Aorta (tissue), 5 donors: ENCODE measurements around the gene S100A6. TPM values are rescaled to one million over a fixed set of nuclear protein-coding genes. Genes with fewer than 3 reads are reported as not detected.

Experiments used
- ATAC-seq: fragments of 200-7000 bp; cut with Tn5 transposase; one replicate; pipeline ENCODE4 v1.9.1; 2022; ENCODE audit warnings: moderate library complexity; ENCODE audit not compliant: low FRiP score
- DNase-seq, 2 donors: peaks; one replicate each; pipeline ENCODE4 v3.0.0-alpha.2; 2020
- H3K27ac ChIP-seq, 2 donors: one replicate each; pipeline ENCODE4 v1.5.1; 2013; ENCODE audit warnings: low read length in 2 of 2, mild to moderate bottlenecking in 2 of 2, moderate library complexity in 2 of 2, control low read depth in 1 of 2, inconsistent platforms in 1 of 2, low read depth in 1 of 2
- H3K27me3 ChIP-seq, 2 donors: one replicate each; pipeline ENCODE4 v1.6.1; 2013; ENCODE audit warnings: control low read depth in 1 of 2, low read length in 1 of 2, mild to moderate bottlenecking in 1 of 2, moderate library complexity in 1 of 2; ENCODE audit not compliant: insufficient read depth in 2 of 2, control insufficient read depth in 1 of 2
- H3K36me3 ChIP-seq, 2 donors: one replicate each; pipeline ENCODE4 v1.6.1; 2013; ENCODE audit warnings: control low read depth in 1 of 2, low read length in 1 of 2, mild to moderate bottlenecking in 1 of 2; ENCODE audit not compliant: insufficient read depth in 2 of 2, control insufficient read depth in 1 of 2
- H3K4me1 ChIP-seq, 2 donors: one replicate each; pipeline ENCODE4 v1.6.1; 2013; ENCODE audit warnings: low read length in 2 of 2, control low read depth in 1 of 2, mild to moderate bottlenecking in 1 of 2, moderate library complexity in 1 of 2; ENCODE audit not compliant: insufficient read depth in 2 of 2, control insufficient read depth in 1 of 2
- H3K4me3 ChIP-seq, 2 donors: one replicate each; pipeline ENCODE4 v1.5.1; 2013; ENCODE audit warnings: low read length in 2 of 2, control low read depth in 1 of 2, mild to moderate bottlenecking in 1 of 2
- H3K9me3 ChIP-seq: one replicate; pipeline ENCODE4 v1.6.1; 2013; ENCODE audit warnings: mild to moderate bottlenecking, low read length; ENCODE audit not compliant: control insufficient read depth
- WGBS, 2 donors: extraction: QIAGEN DNeasy Blood & Tissue Kit; methylation state at CpG; one replicate each; pipeline ENCODE4 v1.1.7; 2013; 5-methylcytosine and 5-hydroxymethylcytosine counted together
- intact Hi-C, 2 donors: fragments of 100-400 bp; cut with DNase I; formaldehyde crosslinking; loops; one replicate each; pipeline versions ENCODE4 v1.14.2 to v1.15.0; 2022
- polyA plus RNA-seq, 2 donors: library from polyadenylated mRNA; stranded (reverse); fragments of 200-250 nt; gene quantifications; one replicate each; pipeline ENCODE4 v1.2.3, GENCODE V29; 2013
- total RNA-seq, 2 donors: library from RNA; stranded (reverse); fragmentation: NEBNext Ultra II Directional; extraction: Animal tissue kit (Norgen Biotek cat#: 25700); gene quantifications; one replicate each; pipeline ENCODE4 v1.2.1, GENCODE V29; 2021
- donor health status: healthy with polysubstance abuse.
- donor health status: Bipolar disorder and iron deficiency.
- donor health status: DM: no; HTN: no; CAD: no.
- donor health status: DM: no; HTN: no; CAD: no.
- donor health status: DM: yes; HTN: yes; CAD: no.

The S100A6 gene
- total and polyA plus RNA-seq, 4 donors, result 934 to 5,181 (median 2,529) TPM

DNA sequence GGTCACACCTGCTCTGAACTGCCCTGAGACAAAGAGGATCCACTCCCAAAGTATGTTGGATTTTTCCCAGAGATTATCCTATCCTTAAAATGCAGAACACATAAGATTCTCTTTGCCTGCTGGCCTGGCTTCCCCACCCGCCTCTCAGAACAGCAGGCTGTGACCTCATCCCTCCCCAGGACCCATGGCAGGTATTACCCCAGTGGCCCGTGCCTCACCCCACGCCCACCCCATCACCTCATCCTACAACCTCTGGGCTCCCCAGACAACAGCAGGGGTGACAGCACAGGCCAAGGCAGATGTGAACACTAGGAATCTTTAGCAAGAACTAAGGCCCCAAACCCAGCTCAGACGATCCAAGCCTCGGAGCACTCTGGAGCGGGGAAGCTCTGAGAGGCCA is 40.3 kb downstream of the S100A6 start:
- intact Hi-C loops, result loop anchor here (1.0 to 5.0 kb wide), 4 partner anchors 29 to 143 kb away; no protein-coding TSS in a partner anchor
- no peak for ATAC-seq
- DNase-seq, result no peak
- Histone ChIP-seq H3K9me3 (no peaks in the 10 kb centered on the region), H3K36me3 (no peaks in the 10 kb centered on the region), H3K4me3 (no peak overlapping the region), H3K27ac (no peak overlapping the region), H3K27me3 (no peaks in the 10 kb centered on the region), H3K4me1 (peaks cover 0 to 8% of the 10 kb centered on the region in 2 donors)
- WGBS, 2 donors, result 44 to 46% methylated on average over 6 of the region's 6 CpGs

DNA sequence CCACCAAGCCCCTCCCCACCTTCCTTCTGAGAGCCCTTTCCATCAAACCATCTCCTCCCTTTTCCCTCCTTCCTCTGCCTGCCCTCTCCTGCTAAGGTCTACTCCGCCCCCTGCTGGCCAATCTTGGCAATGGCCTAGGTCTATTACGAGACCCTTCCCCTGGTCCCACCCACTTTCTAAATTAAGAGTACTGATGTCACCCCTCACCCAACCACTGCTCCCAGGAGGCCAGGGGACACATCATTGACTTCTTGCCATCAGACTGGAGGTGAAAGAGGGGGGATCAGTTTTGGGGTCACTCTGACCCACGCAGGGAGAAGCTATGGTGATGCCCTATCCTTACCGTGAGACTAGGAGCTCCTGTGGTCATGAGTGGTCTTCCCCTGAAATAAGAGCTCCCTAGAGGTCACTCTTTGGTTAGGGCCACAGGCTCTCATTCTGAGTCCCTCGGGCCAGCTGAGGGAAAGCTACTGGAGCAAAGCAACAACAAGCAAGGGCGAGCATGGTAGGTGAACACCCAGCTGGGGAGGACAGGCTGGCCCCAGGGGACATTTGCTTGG is 40.7 kb downstream of the S100A6 start:
- Histone ChIP-seq H3K4me3 (no peak overlapping the region), H3K9me3 (no peaks in the 10 kb centered on the region), H3K36me3 (no peaks in the 10 kb centered on the region), H3K27me3 (no peaks in the 10 kb centered on the region), H3K27ac (no peak overlapping the region), H3K4me1 (peaks cover 0 to 8% of the 10 kb centered on the region in 2 donors)
- peak; percentile 78 for ATAC-seq
- WGBS, 2 donors, result 28 to 30% methylated on average over 6 of the region's 6 CpGs
- peak; percentile 82 to 96 for DNase-seq
- intact Hi-C loops, result loop anchor here (1.0 to 5.0 kb wide), 4 partner anchors 28 to 143 kb away; no protein-coding TSS in a partner anchor

DNA sequence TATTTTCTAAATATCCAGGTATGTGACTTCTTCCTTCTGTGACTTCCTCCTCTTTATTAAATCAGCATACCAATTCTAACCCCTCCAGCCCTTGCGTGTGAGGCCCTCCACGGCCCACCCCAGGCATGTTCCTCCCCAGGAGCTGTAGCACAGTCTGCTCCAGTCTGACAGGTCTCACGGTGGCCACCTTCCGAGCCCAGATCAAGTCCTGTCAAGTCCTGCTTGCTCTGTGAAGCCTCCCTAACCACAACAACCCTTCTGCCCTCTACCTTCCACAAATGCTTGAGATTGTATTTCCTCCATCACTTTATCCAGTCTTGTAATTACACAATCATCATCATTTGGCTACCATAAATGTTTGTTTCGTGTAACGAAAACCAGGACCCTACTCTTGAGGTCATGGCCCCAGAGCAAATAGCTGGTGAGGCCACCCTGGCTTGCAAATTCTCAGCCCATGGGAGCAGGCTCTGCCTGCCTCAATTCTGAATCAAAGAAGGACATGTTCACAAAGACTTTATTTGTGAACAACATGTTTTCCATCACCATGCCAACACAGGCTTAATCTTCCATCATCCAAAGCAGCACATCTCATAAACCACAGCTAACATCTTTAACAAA is 42.3 kb downstream of the S100A6 start:
- H3K4me3 ChIP-seq, result no peak overlapping the region
- peaks cover 0 to 8% of the 10 kb centered on the region in 2 donors for H3K4me1 ChIP-seq
- no peaks in the 10 kb centered on the region for H3K9me3 ChIP-seq
- DNase-seq, result no peak
- H3K27me3 ChIP-seq, result no peaks in the 10 kb centered on the region
- ATAC-seq, result no peak
- no peaks in the 10 kb centered on the region for H3K36me3 ChIP-seq
- WGBS, 2 donors, result 55 to 59% methylated on average over 6 of the region's 6 CpGs
- intact Hi-C loops, result no loop called here
- H3K27ac ChIP-seq, result peak overlapping the region; percentile 1 to 72

DNA sequence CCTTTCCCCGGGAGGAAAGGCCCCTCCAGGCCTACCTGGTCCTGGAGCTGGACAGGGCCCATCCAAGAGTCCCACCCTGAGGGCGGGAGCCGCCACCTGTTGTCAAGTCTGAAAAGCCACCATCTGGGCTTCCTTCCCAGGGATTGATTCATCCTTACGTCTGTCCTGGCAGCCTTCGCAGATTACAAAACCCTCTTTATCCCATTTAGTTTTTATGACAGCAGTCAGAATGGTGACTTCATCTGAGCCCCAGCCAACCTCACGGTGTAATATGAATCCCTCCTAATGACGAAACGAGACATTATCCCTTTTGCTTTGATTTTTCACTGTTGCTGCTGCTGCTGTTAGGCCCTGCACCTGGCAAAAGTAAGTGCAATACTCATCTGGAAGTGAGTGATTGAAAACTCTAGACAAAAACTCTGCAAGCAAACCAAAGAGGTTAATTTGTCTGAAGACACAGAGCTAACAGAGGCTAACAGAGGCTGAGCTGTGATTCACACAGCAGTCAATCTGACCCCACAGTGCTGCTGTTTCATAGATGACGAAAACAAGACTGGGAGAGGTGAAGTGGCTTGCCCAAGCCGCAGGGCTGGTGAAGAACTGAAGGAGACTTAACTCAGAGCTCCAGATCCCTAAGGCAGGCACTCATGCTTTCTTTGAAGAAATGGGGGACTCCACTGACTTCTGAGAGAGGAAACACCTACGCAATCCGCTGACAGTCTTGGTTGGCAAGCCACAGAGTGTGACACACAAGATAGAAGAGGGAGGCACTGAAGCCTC is 45.3 kb downstream of the S100A6 start:
- H3K36me3 ChIP-seq, result no peaks in the 10 kb centered on the region
- ATAC-seq, result peak; percentile 65
- DNase-seq, result peak; percentile 81 to 87
- no peak overlapping the region for H3K4me3 ChIP-seq
- H3K9me3 ChIP-seq, result no peaks in the 10 kb centered on the region
- peak overlapping the region; percentile 87 to 94 for H3K27ac ChIP-seq
- 8 to 9% methylated on average over 12 of the region's 12 CpGs for WGBS, 2 donors
- H3K27me3 ChIP-seq, result no peaks in the 10 kb centered on the region
- intact Hi-C loops, result no loop called here
- H3K4me1 ChIP-seq, result peaks cover 0 to 8% of the 10 kb centered on the region in 2 donors

DNA sequence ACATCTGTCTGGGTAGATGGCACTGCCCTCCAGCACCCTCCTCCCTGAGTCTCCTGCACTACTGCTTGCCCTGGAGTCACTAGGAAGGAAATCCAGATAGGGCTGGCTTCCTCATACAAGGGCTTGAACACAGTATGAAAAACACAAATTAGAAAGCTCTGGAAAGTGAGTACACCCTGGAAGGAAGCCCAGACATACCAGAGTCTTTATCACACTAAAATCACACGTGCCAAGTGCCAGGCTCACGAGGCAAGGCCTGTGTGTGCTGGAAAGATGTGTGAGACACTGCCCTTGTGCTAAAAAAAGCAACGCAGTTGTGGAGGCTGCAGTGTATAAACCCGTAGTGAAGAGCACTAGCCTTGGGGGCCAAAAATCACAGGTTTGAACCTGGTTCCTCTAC is 47.1 kb downstream of the S100A6 start:
- no peak overlapping the region for H3K4me3 ChIP-seq
- no peaks in the 10 kb centered on the region for H3K36me3 ChIP-seq
- H3K27ac ChIP-seq, result peak overlapping the region in 1 of 2 donors; percentile 60
- peak; percentile 42 for ATAC-seq
- intact Hi-C loops, result no loop called here
- no peaks in the 10 kb centered on the region for H3K27me3 ChIP-seq
- peak in 1 of 2 donors; percentile 82 for DNase-seq
- peaks cover 0 to 8% of the 10 kb centered on the region in 2 donors for H3K4me1 ChIP-seq
- H3K9me3 ChIP-seq, result no peaks in the 10 kb centered on the region
- 2 to 3% methylated on average over 4 of the region's 4 CpGs for WGBS, 2 donors

DNA sequence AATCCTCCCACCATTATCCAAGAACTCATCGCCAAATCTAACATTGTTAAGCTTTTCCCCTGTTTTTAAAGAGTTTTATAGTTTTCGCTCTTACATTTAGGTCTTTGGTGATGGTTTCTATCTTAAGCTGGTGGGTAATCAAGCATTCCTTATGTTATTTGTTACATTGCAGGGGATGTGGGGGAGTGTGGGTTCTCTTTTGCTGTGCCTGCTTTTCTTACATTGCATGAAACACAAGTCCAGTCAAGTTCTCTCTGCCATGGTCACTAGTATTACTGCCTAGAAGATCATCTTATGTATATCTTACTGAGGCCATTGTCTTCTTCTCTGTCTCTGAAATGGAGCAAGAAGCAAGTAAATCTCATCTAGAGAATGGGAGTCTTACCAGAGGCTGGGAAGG is 48.1 kb downstream of the S100A6 start:
- DNase-seq (no peak), ATAC-seq (no peak)
- Histone ChIP-seq H3K9me3 (no peaks in the 10 kb centered on the region), H3K4me3 (no peak overlapping the region), H3K27ac (no peak overlapping the region), H3K36me3 (no peaks in the 10 kb centered on the region), H3K4me1 (peaks cover 0 to 7% of the 10 kb centered on the region in 2 donors), H3K27me3 (no peaks in the 10 kb centered on the region)
- 93 to 97% methylated on average over 2 of the region's 2 CpGs for WGBS, 2 donors
- intact Hi-C loops, result no loop called here

DNA sequence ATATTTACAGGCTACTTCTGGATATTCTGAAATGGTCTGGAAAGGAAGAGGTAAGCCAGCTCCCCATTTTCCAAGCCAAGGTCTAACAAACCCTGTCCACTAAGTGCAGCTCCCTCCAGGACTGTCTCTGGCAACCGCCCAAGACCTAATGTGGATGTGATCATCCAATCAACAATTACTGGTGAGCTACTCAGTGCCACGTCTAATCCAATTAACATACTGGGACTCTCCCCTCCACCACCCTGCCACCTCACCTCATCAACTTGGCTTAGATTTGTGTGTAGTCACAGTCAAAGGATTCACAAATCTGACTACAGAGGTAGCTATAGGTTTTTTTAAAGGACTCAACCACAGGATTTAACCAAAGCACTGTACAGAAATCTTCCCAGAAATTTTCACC is 49.9 kb downstream of the S100A6 start:
- WGBS, 2 donors, result 53 to 60% methylated on average over 2 of the region's 2 CpGs
- no peak overlapping the region for H3K4me3 ChIP-seq
- no peak for ATAC-seq
- H3K36me3 ChIP-seq, result no peaks in the 10 kb centered on the region
- H3K27me3 ChIP-seq, result no peaks in the 10 kb centered on the region
- no peaks in the 10 kb centered on the region for H3K4me1 ChIP-seq
- H3K27ac ChIP-seq, result no peak overlapping the region
- intact Hi-C loops, result no loop called here
- H3K9me3 ChIP-seq, result no peaks in the 10 kb centered on the region
- DNase-seq, result no peak
